ENCODE measurements around the gene DBF4B.
"Not testable (repeated sequence)": the region's sequence is repeated elsewhere in the genome, so short reads cannot be mapped to it uniquely, and the experiment has no call there.

DBF4B gene

DNA sequence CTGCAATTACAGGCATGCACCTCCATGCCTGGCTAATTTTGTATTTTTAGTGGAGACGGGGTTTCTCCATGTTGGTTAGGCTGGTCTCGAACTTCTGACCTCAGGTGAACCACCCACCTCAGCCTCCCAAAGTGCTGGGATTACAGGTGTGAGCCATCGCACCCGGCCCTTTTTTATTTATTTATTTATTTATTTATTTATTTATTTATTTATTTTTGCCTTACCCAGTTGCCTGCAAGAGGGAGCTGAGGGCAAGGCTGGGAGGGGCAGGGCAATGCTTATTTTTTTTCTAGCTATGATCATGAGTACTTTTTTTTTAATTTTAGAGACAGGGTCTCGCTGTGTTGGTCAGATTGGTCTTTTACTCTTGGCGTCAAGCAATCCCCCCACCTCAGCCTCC, 17.7 kb downstream of the DBF4B start:
- DNase-seq (ENCODE audit: low spot score); FAIRE-seq: not testable (repeated sequence)

DNA sequence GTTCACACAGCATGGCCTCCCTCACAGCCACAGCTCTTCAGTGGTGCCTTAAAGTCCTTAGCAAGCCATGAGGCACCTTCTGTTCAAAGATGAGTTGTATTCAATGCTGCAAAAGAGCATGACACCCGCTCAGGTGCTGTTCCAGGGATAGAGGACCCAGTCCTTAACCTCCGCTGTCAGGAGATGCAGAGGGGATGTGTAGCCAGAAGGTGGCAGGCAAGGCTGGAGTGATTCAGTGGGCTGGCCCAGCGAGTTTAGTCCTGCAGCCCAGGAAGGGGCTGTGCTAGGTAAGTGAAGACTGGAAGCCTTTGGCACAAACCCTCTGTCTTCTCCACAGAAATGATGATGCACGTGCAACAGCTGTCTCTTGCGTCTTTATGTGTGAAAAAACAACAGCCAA, 25.3 kb downstream of the DBF4B start:
- FAIRE-seq = no peak
- DNase-seq (ENCODE audit: low spot score) = no peak

DNA sequence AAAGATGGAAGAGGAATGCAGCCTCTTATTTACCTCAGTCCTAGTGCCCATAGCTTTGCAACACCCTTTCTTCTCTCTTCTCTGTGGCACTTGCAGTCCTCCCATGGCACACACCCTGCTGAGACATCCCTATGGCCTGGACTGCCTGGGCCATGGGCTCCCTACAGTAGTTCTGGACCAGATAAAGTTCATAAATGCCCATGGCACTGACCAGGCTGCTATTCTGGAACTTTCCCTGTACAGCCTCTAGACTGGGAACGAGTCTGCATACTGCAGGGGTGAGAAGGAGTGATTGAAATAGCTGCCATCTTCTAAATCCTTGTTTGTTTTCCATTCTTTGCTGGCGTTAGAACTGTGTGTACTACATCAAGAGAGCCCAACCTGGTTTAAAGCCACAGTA, 25.8 kb downstream of the DBF4B start:
- no peak for DNase-seq (ENCODE audit: low spot score)
- no peak for FAIRE-seq

DNA sequence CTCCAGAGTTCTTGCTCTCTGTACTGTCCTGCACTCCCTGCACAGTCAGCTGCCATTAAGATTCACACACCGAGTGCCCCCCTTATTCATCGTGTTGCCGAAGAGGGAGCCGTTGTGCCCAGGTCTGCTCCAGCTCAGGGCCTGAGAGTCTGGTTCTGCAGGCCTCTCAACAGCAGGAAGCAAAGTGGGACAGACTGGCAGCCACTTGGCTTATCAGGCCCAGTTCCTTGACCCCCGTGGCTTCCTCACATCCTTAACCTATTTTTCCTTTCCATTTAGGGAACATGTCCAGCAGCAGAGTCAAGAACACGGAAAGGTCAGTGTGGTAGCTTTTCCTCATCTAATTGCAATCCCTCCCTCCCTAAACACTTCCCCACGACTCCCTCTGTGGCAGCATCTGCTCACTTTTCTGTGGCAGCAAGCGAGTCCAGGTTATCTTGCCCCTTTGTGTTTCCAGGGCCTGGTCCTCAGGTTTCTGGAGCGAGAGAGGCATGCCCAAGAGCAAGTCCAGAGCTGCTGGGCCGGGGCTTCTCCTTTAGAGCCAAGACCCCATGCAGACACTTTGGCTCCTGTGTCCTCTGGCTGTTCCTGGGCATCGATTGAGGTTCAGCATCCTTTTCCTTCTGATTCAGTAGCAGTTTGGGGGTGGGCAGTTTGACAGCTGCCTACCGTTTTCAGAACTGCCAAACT, 28.2 kb downstream of the DBF4B start:
- no peak for FAIRE-seq

DNA sequence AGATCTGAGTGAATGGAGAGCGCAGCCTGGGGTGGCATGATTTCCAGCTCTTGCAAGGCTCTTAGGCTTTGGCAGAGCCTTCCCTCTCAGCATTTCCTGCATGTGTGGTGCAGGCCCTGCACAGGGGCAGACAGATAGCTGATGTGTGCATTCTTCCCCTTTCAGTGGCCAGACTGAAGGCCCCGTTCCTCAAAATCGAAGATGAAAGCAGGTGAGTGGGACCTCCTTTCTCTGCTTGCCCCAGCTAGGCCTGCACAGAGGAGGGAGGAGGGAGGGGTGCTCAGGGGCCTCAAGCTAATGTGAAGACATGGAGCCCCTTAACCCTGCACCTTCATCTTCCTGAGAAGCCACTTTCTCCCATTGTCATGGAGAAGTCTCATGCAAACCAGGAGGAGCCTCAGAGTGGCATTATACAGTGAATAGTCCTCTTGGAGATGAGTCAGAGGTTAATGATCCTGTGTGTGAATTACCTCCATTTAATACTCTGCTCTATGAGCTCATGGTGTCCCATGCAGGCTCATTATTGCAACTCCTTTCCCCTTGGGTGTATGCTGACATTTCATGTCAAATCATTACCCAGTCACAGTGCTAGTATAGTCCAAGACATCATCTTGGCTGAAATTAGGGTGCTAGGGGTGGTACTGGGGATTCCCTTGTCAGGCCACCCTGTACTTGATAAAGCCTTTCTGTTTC, 29.9 kb downstream of the DBF4B start:
- peak; percentile 65 for DNase-seq (ENCODE audit: low spot score)
- FAIRE-seq = peak; percentile 81

More for the DNA sequence above, 28.2 kb downstream of the DBF4B start:
- no peak for DNase-seq (ENCODE audit: low spot score)

DNA sequence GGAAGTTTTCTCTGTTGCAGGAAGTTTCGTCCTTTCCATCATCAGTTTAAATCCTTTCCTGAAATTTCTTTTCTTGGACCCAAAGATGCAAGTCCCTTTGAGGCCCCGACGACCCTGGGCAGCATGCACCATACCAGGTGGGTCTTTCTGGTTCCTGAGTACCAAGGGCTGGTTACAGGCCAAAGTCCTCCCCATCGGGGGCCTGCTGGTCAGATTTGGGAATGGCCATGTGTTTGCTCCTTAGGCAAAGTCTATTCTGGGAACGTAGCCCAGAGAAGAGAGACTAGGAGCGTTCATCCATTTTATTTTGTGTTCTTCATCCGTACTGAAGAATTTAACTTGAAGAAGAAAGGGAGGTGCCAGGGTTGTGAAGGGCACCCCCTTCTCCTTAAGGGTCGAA, 32.9 kb downstream of the DBF4B start:
- DNase-seq (ENCODE audit: low spot score) (no peak), FAIRE-seq (no peak)

DNA sequence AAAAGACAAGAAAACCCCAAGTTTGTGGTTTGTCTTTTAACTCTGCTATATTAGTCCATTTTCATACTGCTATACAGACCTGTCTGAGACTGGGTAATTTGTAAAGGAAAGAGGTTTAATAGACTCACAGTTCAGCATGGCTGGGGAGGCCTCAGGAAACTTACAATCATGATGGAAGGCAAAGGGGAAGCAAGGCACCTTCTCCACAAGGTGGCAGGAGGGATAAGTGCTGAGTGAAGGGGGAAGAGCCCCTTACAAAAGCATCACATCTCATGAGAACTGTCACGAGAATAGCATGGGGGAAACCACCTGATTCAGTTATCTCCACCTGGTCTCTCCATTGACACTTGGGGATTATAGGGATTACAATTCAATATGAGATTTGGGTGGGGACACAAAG, 36.8 kb downstream of the DBF4B start:
- no peak for DNase-seq (ENCODE audit: low spot score)
- no peak for FAIRE-seq

- FAIRE-seq; DNase-seq (ENCODE audit: low spot score): not testable (repeated sequence)
Measured at GRCh38 chr17:44745738-44746137, 37.3 kb downstream of the DBF4B start.

DNA sequence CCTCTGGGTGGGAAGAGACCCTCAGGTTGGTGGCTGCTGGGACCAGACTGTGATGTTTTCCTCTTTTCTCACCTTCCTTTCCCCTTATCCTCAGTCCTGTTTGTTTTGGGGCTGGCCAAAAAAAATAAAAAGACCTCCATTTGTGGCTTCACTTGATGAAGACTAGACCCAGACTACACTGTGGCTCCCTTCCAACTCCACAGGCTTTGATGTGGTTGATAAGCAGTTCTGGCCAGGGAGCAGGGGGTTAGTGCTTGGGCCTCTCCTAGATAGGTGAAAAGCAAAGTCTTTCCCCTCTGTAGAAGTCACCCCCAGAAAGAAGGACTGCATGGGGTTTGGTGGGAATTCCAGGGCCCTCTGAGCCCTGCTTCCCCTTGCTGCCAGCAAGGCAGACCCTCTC, 39.1 kb downstream of the DBF4B start:
- no peak for FAIRE-seq

DNA sequence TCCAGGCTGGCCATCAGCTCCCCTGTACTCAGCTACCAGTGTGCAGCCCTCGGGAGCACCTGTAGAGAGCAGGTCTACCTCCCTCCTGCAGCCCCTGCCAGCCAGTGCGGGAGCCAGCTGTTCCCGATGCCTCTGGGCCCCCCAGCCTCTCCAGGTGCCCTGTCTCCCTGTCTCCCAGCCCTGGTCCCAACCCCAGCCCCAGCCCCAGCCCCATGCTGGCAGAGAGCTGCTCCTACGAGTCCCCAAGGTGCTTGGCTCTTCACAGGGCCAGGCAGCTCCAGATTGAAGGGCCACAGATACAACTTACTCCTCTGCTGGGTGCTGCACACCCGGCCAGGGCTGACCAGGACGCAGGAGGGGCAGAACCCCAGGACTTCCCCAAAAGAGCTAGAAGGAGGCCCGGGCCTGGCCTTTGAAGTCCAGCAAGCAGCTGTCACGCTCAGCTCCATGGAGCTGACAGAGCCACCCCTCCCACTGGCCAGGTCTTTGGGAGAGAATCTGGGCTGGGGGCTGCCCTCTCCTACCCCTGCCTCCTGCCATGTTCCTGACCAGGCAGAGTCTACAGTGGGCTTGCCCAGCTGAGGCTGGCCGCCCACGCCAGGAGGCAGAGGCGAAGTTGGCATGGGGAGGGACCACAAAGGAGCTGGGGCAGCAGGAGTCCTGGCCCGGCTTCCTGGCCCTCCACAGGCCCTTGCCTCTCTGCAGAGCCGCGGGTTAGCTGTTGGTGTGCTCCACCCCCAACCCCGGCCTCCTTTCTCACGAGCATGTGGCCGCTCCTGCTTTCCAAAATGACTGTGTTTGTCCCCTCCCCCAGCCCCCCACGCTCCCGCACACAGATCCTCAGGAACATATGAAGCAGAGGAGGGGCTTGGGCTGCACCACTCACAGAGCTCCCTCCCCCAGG, 40.9 kb downstream of the DBF4B start:
- no peak for DNase-seq (ENCODE audit: low spot score)
- FAIRE-seq = no peak

More for the DNA sequence above, 39.1 kb downstream of the DBF4B start:
- no peak for DNase-seq (ENCODE audit: low spot score)

DNA sequence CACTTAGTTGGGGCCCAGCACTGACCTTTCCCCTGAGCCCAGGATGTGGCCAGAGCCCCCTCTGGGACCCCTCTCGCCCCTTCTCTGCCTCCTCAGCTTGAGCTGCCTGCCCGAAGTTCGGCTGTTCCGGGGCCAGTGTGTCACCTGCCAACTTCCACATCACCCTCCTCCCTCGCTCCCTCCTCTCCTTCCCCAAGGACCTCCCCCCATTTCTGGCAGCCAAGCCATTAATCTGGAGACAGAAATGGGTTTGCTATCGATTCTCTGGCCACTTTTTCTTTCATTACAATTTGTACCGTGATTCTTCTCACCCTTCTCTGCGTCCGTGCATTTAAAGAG, 41.5 kb downstream of the DBF4B start:
- DNase-seq (ENCODE audit: low spot score) (no peak), FAIRE-seq (no peak)

DNA sequence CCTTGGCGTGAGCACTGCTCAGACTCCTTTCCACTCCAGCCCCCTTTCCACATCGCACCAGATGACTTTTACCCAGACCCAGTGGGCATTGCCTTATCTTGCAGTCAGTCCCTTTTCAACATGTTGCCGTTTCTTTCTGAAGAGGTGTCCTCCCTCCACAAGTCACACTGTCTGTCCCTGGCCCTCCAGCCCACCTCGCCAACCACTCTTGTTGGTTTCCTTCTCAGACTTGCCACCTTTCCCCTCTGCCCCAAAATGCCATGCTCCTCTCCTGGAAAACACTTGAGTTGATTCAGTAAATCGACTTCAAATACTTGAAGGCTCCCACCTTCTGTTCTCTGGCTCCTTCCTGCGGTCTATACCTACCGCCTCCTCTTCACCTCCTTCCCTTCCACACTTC, 42.9 kb downstream of the DBF4B start:
- DNase-seq (ENCODE audit: low spot score) (no peak), FAIRE-seq (no peak)

- no peak for FAIRE-seq
- DNase-seq (ENCODE audit: low spot score) = no peak
Measured at GRCh38 chr17:44751806-44752205, 43.3 kb downstream of the DBF4B start.

DNA sequence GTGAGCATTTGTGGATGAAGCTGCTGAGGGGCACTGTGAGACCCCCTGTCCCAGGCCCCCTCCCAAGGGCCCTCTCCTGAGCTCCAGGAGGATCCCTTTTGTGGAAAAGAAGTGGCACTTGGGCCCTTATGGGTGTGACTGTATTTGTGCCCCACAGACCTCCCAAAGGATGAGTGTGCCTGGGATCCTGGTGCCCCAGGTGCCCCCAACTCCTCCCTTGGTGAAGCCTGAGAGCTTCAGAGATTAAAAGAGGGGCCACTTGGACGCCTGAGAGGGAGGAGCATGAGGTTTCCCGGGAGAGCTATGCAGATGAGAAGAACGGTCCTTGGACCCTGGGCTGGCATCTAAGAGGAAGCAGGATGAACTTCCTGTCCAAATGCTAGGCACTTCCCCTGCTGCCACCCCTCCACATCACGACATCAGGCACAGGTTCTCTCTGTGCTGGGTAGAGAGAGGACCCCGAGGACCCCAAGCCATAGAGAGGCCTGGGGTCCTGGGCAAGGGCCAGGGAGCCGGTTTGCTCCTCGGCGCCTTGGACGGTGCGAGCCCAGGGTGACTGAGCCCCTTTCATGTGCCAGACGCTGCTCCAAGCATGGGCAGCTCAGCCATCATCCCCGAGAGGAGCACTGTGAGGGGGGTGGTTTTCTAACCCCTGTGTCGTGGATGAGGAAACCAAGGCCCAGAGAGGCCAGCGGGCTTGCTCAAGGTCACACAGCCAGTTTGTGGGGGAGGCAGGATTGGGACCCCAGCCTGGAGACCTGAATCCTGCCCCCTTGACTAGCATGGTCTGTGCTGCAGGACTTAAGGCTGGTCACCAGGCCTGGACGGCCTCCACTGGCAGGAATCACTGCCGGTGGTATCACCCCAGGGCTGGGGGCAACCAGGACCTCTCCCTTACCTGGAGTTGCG, 44.7 kb downstream of the DBF4B start:
- FAIRE-seq (no peak), DNase-seq (ENCODE audit: low spot score) (no peak)

- FAIRE-seq (no peak), DNase-seq (ENCODE audit: low spot score) (no peak)
Measured at GRCh38 chr17:44754276-44754675, 45.8 kb downstream of the DBF4B start.

DNA sequence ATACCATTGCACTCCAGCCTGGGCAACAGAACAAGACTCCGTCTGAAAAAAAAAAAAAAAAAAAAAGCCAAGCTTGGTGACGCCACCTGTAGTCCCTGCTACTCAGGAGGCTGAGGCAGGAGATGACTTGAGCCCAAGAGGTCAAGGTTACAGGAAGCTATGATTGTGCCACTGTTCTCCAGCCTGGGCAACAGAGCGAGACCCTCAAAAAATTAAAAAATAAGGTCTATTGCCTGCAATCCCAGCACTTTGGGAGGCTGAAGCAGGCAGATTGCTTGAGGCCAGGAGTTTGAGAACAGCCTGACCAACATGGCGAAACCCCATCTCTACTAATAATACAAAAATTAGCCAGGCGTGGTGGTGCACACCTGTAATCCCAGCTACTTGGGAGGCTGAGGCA, 46.7 kb downstream of the DBF4B start:
- DNase-seq (ENCODE audit: low spot score); FAIRE-seq: not testable (repeated sequence)

DNA sequence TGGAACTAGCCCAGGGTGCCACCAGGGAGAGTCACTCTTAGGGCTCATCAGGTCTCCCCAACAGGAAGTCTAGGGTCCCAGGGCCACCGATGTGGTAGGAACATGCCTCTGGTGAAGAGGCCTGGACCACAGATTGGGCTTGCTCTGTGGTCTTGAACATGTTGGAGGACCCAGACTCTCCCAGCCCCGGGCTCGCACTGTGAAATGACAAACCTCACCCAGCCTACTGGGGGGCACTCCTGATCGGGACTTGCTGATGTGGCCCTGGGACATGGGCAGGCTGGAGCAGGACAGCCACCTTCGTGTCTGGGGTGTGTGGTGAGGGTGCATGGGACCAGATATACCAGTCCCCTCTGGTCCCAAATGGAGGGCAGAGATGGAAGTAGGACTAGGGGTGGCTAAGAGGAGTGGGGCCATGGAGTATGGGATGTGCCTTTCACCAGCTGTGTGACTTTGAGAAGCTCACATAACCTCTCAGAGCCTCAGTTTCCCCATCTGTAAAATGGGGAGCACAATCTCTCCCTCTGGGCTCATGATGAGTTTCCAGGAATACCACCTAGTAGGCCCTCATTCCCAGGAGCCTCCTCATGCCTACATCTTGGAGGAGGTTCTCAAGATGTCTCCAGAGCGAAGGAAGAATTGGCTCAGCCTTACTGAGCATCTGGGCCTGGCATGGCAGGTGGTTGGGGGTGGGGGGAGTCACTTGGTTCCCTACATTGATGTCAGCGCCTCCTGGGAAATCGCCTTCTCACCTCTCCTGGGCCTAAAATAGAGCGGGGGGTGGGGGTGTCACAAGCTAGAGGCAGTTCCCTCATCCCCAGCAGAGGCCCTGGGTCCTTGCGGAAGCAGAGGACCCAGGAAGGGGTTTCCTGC, 48.8 kb downstream of the DBF4B start:
- FAIRE-seq = no peak
- no peak for DNase-seq (ENCODE audit: low spot score)

GRCh38 chr17:44757918-44758413, 49.5 kb downstream of the DBF4B start:
- FAIRE-seq = no peak

GRCh38 chr17:44758414-44759085, 50.1 kb downstream of the DBF4B start, which contains the start of gene ADAM11:
Gene ADAM11, plus strand, starts transcription at chr17:44758988. Its CDS starts 212 bp downstream, at chr17:44759200.
- FAIRE-seq (no peak), DNase-seq (ENCODE audit: low spot score) (no peak)

More at GRCh38 chr17:44757918-44758413, 49.5 kb downstream of the DBF4B start:
- DNase-seq (ENCODE audit: low spot score) = no peak

Data from RCC 7860 (cell line).